ENCODE data around the gene SEMA5A.

DNA sequence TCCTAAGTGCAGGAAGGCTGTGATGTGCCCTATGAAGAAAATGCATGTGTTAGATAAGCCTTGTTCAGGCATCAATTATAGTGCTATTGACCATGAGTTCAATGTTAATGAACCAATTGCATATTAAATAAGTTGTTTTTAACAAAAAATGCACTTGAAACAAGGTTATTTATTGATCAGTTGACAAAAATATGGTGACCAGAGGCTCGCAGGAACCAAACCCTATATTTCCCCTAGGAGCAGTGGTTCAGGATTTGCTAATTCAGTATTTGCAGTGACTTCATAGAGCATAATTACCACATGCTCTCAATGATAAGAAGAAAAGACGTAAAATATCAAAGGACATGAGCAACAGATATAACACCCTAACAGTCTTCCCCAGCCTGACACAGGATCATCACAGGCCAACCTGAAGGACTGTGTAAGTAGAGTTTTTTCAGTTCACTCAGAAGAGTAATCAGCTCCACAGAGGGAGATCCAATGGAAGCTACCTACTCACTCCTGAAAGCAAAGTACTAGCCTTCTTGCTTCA, 92.3 kb downstream of the SEMA5A start:
- TF ChIP-seq EP300 (IDR thresholded peaks at IDR 0.05; ENCODE audit: borderline replicate concordance in 1 of 2, low read depth in 1 of 2, low read length in 1 of 2) (no peak), RAD21 (IDR thresholded peaks at IDR 0.05; ENCODE audit: low read length) (no peak)
- TF ChIP-seq, protein P1, sequence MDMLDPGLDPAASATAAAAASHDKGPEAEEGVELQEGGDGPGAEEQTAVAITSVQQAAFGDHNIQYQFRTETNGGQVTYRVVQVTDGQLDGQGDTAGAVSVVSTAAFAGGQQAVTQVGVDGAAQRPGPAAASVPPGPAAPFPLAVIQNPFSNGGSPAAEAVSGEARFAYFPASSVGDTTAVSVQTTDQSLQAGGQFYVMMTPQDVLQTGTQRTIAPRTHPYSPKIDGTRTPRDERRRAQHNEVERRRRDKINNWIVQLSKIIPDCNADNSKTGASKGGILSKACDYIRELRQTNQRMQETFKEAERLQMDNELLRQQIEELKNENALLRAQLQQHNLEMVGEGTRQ (IDR thresholded peaks at IDR 0.05; ENCODE audit: borderline replicate concordance, low read depth, low read length) = no peak
